Left lung (tissue), 10 donors: ENCODE data around the gene CDK6. TPM values are rescaled to one million over a fixed set of nuclear protein-coding genes. Genes with fewer than 3 reads are reported as not detected.

Experiments used
- ATAC-seq: fragments of 200-7000 bp; cut with Tn5 transposase; one replicate; pipeline ENCODE4 v1.9.1; 2020; ENCODE audit warnings: moderate library complexity
- DNase-seq, 4 donors: peaks; one replicate each; pipeline ENCODE4 v3.0.0-alpha.2; 2013 to 2020
- H3K27ac ChIP-seq, 2 donors: fragments of 200-600 bp; sonication (generic) in 1 of 2; one replicate each; pipeline versions ENCODE4 v1.5.0 to v1.8.0; 2020 to 2021
- H3K27me3 ChIP-seq, 2 donors: fragments of 200-600 bp; sonication (generic) in 1 of 2; one replicate each; pipeline versions ENCODE4 v1.5.0 to v1.8.0; 2020 to 2021
- H3K36me3 ChIP-seq, 2 donors: fragments of 200-600 bp; sonication (generic) in 1 of 2; one replicate each; pipeline versions ENCODE4 v1.5.0 to v1.8.0; 2020 to 2021
- H3K4me1 ChIP-seq, 2 donors: fragments of 200-600 bp; one replicate each; pipeline ENCODE4 v1.8.0; 2021
- H3K4me3 ChIP-seq, 2 donors: fragments of 200-600 bp; sonication (generic) in 1 of 2; one replicate each; pipeline versions ENCODE4 v1.5.0 to v1.8.0; 2020 to 2021; ENCODE audit warnings: mild to moderate bottlenecking in 1 of 2
- H3K9me3 ChIP-seq, 2 donors: fragments of 200-600 bp; sonication (generic) in 1 of 2; one replicate each; pipeline versions ENCODE4 v1.5.0 to v1.8.0; 2020 to 2021
- intact Hi-C, 2 donors: fragments of 100-400 bp; cut with DNase I; formaldehyde crosslinking; loops; one replicate each; pipeline versions ENCODE4 v1.11.2 to v1.14.2; 2022
- polyA plus RNA-seq, 6 donors: library from polyadenylated mRNA; unstranded; fragments of 120-200 nt; gene quantifications; one replicate each; pipeline ENCODE4 v1.2.1, GENCODE V29; 2013; ENCODE audit not compliant: insufficient read length in 6 of 6
- total RNA-seq, 2 donors: library from RNA; stranded (reverse); fragmentation: NEBNext Ultra II Directional; extraction: Animal tissue kit (Norgen Biotek cat#: 25700); gene quantifications; one replicate each; pipeline ENCODE4 v1.2.1, GENCODE V29; 2021
- TF ChIP-seq, protein P1 (sequence below), 2 donors: fragments of 200-600 bp; sonication (generic) in 1 of 2; IDR thresholded peaks; one replicate each; pipeline versions ENCODE4 v1.5.0 to v1.8.0; 2021; ENCODE audit warnings: antibody characterized with exemption in 2 of 2
- donor health status: DM: no; HTN: yes; CAD: no.
- donor health status: DM: no; HTN: no; CAD: no.

CDK6 gene
- total and polyA plus RNA-seq, 8 donors, result 20.3 to 52.2 (median 43.7) TPM

DNA sequence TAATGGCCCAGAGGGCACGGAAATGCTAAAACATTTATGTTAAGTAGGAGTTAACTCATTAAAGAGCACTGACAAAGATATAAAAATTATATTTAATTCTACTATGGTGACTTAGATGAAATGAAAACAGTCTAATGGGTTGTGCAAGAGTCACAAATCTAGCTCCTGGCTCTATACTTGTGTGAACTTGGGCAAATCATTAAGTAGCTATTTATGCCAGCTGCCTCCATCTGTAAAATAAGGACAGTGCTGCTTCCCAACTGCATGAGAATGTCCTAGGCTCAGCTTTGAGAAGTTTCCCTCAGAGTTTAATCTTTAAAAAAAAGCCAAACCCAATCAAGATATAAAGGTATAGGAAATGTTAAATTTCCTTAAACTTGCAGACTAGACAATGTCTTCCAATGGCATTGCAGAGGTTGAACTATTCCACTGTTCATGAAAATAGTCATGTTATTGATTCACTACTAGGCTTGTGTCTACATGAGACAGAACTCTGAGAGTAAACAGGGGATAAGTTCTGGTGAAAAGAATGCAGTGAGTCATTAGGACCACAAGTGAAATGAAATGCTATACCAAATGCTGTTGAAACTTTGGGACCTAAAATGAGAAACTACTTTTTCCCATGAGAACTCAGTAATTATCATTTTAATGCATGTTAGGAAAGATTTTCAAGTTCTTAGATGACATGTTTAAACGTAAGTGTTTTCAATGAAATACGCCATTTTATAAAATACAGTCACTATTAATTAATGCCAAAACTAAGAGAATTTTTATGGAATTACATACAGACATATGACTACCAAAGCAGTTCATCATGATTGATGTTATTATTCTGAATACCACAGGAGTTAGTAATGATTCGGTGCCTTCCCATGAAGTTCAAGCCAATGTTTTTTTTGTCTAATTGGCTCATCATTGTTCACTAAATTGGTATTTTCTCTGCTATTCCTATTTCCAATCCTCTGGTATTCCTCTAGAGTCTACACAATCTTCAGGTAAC is 84.2 kb downstream of the CDK6 start:
- intact Hi-C loops, result no loop called here
- H3K27ac ChIP-seq, result peak overlapping the region in 1 of 2 donors; percentile 30

DNA sequence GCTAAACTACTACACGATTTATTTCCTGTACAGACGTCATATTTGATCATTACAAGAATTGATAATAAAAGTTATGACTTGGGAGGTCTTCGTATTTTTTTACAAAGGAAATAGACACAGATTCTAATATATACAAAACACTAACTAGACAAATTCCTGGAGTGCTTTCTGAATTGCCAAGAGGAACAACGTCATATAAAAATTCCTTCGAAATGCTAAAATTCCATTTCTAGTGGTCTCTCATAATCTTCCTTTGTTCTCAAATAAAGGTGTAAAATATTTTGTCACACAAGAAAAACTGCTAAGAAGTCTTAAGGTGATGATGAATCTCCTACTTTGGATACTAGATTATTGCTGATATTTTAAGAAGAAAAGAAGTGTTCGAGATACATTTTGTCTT is 85.4 kb downstream of the CDK6 start:
- DNase-seq (no peak), ATAC-seq (no peak)
- no peak overlapping the region for H3K4me3 ChIP-seq
- H3K9me3 ChIP-seq, result no peaks in the 10 kb centered on the region
- no peak overlapping the region for H3K27ac ChIP-seq
- intact Hi-C loops, result no loop called here
- H3K4me1 ChIP-seq, result peaks cover 0 to 17% of the 10 kb centered on the region in 2 donors
- H3K27me3 ChIP-seq, result no peaks in the 10 kb centered on the region
- no peaks in the 10 kb centered on the region for H3K36me3 ChIP-seq
- TF ChIP-seq, protein P1, sequence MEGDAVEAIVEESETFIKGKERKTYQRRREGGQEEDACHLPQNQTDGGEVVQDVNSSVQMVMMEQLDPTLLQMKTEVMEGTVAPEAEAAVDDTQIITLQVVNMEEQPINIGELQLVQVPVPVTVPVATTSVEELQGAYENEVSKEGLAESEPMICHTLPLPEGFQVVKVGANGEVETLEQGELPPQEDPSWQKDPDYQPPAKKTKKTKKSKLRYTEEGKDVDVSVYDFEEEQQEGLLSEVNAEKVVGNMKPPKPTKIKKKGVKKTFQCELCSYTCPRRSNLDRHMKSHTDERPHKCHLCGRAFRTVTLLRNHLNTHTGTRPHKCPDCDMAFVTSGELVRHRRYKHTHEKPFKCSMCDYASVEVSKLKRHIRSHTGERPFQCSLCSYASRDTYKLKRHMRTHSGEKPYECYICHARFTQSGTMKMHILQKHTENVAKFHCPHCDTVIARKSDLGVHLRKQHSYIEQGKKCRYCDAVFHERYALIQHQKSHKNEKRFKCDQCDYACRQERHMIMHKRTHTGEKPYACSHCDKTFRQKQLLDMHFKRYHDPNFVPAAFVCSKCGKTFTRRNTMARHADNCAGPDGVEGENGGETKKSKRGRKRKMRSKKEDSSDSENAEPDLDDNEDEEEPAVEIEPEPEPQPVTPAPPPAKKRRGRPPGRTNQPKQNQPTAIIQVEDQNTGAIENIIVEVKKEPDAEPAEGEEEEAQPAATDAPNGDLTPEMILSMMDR (IDR thresholded peaks at IDR 0.05), result no peak

More for the DNA sequence above, 84.2 kb downstream of the CDK6 start:
- DNase-seq, result no peak
- Histone ChIP-seq H3K9me3 (no peaks in the 10 kb centered on the region), H3K4me1 (peaks cover 0 to 17% of the 10 kb centered on the region in 2 donors), H3K4me3 (no peak overlapping the region), H3K27me3 (no peaks in the 10 kb centered on the region), H3K36me3 (no peaks in the 10 kb centered on the region)
- TF ChIP-seq, protein P1 (IDR thresholded peaks at IDR 0.05), result no peak
- peak; percentile 45 for ATAC-seq

DNA sequence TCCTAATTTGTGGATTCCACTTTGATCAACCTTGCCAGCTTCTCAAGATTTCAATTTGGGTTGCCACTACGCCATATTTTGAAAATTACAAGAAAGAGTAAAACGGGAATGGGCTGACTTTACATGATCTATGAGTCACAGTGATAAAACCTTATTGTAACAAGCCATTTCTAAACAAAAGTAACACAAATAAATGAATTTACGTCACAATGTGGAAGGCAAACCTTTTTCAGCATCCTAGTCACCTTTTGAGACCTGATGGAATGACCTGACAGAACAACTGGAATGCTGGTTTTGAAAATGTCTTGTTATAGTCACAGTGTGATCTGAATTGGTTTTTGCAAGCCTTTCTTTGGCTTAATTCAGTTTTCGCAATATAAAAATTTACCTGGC is 85.9 kb downstream of the CDK6 start:
- no peaks in the 10 kb centered on the region for H3K9me3 ChIP-seq
- TF ChIP-seq, protein P1 (IDR thresholded peaks at IDR 0.05), result no peak
- no peak for ATAC-seq
- H3K4me1 ChIP-seq, result peaks cover 0 to 15% of the 10 kb centered on the region in 2 donors
- no peaks in the 10 kb centered on the region for H3K27me3 ChIP-seq
- no peaks in the 10 kb centered on the region for H3K36me3 ChIP-seq
- intact Hi-C loops, result no loop called here
- no peak overlapping the region for H3K4me3 ChIP-seq
- DNase-seq, result no peak
- H3K27ac ChIP-seq, result no peak overlapping the region

DNA sequence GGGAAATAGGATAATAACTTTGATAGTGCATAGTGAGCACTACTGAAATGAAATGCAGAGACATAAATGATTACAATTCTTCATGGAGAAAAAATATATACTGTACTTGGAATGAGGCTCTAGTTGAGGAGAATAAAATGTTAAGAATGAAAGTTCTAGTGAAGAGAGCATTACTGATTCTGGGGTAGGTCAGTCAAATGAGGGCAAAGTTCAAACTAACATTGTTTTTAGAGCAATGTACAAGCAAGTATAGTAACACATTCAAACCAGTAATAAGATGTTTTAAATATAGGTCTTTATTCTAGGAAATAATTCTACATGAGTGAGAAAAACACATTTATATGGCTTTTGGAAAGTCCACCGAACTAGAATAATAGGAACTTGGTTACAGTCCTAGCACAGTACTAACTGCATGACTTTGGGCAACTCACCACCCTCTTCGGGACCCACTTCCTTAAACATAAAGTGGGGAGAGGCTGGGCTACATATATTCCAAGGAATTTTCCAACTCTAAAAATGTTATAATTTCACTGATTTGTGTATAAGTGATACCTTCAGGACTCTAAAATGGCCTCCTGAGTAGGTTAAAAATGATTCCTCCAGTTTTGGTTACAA is 86.4 kb downstream of the CDK6 start:
- intact Hi-C loops, result no loop called here
- peaks cover 0 to 11% of the 10 kb centered on the region in 2 donors for H3K4me1 ChIP-seq
- H3K27ac ChIP-seq, result no peak overlapping the region
- no peaks in the 10 kb centered on the region for H3K27me3 ChIP-seq
- no peaks in the 10 kb centered on the region for H3K9me3 ChIP-seq
- ATAC-seq (no peak), DNase-seq (no peak)
- no peak overlapping the region for H3K4me3 ChIP-seq
- H3K36me3 ChIP-seq, result no peaks in the 10 kb centered on the region
- TF ChIP-seq, protein P1 (IDR thresholded peaks at IDR 0.05), result no peak

DNA sequence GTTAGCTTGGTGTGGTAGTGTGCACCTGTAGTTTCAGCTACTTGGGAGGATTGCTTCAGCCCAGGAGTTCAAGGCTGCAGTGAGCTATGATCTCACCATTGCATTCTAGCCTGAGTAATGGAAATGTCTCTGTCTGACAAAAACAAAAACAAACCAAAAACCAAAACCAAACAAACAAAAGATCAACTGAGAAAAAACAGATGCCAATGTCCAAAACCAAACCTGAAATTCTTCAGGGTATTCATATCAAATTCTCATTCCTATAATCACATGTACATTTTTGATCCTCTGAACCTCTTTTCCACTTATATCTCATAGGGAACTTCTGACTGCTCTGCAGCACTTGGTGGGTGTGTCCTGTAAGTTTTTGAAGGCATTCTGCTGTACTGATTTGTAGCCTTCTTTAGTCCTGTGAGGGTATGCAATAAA is 87.0 kb downstream of the CDK6 start:
- intact Hi-C loops, result no loop called here
- no peak overlapping the region for H3K4me3 ChIP-seq
- DNase-seq (no peak), ATAC-seq (no peak)
- H3K36me3 ChIP-seq, result no peaks in the 10 kb centered on the region
- TF ChIP-seq, protein P1 (IDR thresholded peaks at IDR 0.05), result no peak
- no peaks in the 10 kb centered on the region for H3K9me3 ChIP-seq
- H3K27ac ChIP-seq, result no peak overlapping the region
- H3K27me3 ChIP-seq, result no peaks in the 10 kb centered on the region
- peaks cover 0 to 11% of the 10 kb centered on the region in 2 donors for H3K4me1 ChIP-seq
